ENCODE data around the gene HRH4.

HRH4 gene

DNA sequence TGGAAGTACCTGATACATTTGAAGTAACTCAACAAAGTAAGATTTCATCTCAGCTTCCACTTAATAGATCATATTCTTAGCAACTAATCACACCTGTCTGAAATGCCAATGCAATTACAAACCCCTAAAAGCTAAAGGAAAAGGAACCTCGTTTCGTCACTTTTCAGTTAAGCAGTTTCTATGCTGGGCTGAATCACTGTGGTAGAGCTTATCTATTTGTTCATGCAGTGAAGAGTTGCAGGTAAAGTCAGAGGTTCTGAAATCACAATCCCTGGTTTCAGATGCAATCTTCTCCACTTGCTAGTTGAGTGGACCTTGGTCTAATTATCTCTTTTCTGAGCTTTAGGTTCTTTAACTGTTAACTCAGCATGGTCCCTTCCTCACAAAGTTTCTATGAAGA lies 6.3 kb downstream of the HRH4 start:
- no peak for DNase-seq

- no peak for DNase-seq
Observed at GRCh38 chr18:24470022-24470618, 9.7 kb downstream of the HRH4 start.

- no peak for DNase-seq
Observed at GRCh38 chr18:24470805-24471204, 10.4 kb downstream of the HRH4 start.

DNA sequence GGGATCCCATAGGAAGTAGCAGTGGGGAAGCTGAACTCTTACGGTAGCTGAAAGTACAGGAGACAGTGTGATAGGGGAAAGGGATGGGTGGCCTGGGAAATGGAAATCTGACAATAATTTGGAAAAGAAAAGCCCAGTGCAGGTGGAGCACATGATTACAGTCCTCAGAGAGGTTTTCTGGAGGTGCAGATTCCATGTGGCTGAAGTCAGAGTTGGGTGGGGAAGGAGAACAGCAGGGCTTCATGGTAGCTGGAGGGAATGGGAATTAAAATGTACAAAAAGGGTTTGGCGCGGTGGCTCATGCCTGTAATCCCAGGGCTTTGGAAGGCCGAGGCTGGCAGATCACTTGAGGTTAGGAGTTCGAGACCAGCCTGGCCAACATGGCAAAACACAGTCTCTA lies 12.2 kb downstream of the HRH4 start:
- no peak for DNase-seq

DNA sequence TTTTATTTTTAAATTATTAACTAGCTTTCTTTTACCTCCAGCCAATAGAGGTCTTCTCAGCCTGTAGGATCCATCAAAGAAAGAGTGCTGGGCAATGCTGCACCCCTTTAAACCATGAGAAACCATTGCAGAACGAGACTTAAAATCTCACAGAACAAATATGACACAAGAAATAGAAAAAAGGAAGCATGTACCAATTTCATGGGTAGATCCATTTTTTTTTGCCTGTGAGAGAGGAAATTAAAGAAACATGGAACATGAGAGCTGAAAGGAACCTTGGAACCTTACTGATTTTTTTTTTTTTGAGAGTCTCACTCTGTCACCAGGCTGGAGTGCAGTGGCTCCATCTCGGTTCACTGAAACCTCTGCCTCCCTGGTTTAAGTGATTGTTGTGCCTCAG lies 14.0 kb downstream of the HRH4 start:
- DNase-seq: no peak

DNA sequence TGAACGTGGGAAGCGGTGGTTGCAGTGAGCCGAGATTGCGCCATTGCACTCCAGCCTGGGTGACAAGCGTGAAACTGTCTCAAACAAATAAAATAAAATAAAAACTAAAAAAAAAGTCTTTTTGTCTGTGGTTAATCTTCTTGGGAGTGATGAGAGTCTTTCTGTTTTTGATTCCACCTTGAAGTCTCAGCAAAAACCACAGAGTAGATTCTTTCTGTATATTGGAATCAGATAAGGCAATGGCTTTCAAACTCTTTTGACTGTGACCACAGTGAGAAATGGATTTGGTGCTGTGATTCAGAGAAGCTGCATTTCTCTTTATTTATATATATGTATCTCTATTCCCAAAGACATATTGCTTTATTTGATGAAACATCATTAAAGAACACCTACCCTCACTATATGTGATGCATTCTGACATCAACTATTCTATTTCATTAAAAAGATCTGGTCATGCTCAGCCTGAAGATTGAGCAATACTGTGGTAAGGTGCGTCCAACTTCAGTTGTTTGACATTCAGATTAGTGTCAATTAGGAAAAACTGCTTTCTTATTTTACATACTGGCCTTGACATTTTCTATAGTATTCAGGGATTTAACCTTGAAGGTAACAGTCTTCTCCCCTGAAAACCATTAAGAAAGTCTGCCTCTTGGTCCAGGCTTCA lies 15.6 kb downstream of the HRH4 start:
- DNase-seq: no peak

- no peak for DNase-seq
Observed at GRCh38 chr18:24479371-24479770, 18.9 kb downstream of the HRH4 start.

DNA sequence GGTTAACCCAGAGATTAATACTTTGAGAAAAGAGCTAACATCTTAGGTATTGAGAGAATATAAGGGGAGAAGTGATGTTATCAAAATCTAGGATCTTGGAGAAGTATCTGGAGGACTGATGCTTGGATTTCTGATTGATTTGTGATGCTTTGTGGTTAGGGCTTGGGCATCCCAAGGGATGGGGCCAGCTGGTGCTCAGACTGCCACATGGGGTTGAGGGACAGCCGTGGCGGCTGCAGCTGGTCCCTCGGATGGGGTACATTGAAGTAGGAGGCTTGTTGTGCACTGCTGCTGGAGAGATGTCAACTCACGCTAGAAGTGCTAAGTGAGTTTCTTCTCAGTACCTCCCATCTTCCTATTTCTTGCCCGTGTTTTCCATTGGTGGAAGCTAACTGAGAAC lies 22.4 kb downstream of the HRH4 start:
- no peak for DNase-seq

DNA sequence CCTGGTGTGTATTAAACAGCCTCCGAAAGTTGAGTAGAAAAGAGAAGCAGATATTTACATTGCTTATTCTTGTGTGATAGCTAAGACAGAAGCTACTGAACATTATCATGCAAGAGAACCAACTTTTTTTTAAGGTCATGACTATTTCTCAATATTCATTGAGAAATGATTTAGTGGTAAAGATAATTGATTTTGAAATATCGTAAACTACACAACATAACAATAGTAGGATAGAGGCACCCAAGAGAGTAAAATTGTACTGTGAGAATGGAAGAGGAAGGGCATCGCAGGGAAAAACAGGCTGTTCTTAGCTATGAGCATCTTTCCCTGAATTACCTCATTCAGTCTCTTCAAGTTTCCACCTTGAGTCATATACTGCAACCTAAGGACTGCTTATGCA lies 25.2 kb downstream of the HRH4 start:
- no peak for DNase-seq

- no peak for DNase-seq
Observed at GRCh38 chr18:24486684-24487083, 26.2 kb downstream of the HRH4 start.

GRCh38 chr18:24488824-24489493 lies 28.5 kb downstream of the HRH4 start:
- DNase-seq: no peak

- no peak for DNase-seq
Observed at GRCh38 chr18:24490539-24490938, 30.1 kb downstream of the HRH4 start.

- DNase-seq: no peak
Observed at GRCh38 chr18:24491927-24492834, 31.7 kb downstream of the HRH4 start.

DNA sequence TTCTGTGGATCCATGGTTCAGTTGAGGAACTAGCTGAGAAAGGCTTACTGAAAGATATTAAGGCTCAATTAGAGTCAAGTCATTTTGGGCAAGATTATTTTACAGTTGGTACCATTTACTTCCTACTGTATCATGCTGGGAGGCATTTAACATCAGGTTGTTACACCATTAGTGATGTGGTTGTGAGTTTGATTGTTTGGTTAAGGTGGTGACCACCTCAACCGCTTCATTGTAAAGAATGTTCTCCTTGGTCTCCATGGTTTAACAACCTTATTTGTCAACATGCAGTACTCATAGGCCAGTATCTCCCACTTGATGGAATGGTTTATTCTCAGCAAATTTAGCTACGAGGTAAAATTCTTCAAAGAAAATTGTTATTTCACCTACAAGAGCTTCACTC lies 34.1 kb downstream of the HRH4 start:
- no peak for DNase-seq

DNA sequence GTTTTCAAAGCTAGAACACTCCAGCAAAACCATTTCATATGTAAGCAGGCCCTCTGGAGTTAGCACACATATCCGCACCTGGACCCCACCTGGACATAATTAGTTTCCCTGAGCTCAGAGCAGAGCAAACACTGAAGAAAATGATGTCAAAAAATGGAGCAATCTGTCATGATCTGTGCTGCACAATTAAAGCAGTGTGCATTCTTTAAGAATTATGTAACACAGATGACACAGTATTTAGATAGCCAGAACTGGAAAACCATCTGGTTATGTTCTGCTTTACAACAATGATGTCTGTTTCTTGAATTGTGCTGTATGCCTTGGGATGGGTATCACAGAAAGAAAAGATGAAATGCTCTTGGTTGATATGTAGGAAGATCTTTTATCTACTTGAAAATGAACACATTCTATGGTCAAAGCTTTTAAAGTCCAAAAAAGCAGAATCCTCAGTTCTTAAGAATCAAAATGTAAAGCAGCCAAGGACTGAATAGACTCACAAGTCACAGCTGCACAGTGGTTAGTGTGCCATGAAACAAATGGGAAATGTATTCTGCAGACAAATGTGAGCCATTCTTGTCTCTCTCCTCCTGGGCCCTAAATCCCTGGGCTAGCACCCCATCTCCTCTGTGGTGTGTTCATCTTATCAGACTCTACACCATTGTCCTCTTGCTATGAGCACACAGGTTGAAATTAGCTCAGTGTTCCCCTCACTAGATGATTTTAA lies 36.8 kb downstream of the HRH4 start:
- DNase-seq: no peak

GRCh38 chr18:24499814-24500213 lies 39.4 kb downstream of the HRH4 start:
- DNase-seq: no peak

DNA sequence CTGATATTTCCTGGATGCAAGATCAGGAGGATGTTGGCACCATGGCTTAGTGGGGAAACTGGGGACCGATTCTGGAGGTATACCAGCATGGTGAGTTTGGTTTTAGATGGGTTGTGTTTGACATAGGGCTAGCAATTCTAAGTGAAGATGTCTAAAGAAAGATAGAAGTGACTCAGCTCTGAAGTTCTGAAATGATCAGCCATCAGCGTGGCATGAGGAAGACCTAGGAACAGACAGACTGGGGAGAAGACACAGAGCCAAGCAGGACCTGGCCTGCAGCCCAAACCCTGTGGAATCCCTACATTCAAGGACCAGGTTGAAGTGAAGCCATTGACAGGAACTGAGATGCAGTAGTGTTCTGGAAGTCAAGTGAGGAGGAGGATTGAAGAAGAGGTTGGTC lies 39.8 kb downstream of the HRH4 start:
- no peak for DNase-seq

GRCh38 chr18:24500766-24501165 lies 40.3 kb downstream of the HRH4 start:
- no peak for DNase-seq

- DNase-seq: no peak
Observed at GRCh38 chr18:24502667-24503523, 42.5 kb downstream of the HRH4 start.

DNA sequence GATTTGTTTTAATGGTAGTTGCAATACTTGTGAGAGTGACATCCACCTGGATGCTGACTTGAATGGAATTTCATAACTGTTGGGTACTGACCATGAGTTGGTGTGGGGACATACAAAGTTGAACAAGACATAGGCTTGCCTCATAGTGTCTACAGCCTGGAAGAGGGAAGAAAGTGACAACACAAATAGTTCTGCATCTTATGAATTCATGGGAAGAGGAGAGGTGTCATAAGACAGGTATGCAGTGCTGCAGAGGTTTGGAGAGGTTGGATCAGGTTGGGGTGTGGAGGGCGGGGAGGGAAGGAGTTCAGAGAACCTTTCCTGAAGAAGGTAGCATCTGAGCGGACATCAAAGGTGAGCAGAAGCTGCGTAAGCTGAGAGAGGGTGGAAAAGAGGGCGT lies 44.0 kb downstream of the HRH4 start:
- no peak for DNase-seq

GRCh38 chr18:24506175-24506574 lies 45.7 kb downstream of the HRH4 start:
- no peak for DNase-seq

GRCh38 chr18:24509435-24509834 lies 49.0 kb downstream of the HRH4 start:
- no peak for DNase-seq

All from NK-92 treated with Interleukin-12 subunit alpha and Interleukin-12 subunit beta, amount 100 ng/mL, for 24 hours (cell line).